ENCODE results near the gene TBC1D3B.

DNA sequence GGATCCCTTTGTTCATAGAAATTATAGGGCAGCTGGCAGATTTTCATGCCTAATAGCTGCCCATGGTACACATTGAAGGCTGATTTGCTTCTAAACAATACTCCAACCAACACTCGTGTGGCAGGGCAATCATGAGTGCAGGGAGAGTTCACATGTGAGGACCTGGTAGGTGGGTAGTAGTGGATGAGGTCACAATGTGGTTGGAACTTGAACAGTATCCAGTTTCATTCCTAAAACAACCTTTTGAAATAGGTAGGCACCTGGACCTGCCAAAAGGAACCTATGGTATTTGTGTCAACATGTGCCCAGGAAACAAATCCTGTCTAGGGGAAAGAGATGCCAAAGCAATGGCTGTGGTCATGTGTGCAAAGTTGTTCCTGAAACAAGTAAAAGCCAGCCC lies 40.0 kb downstream of the TBC1D3B start:
- TF ChIP-seq, protein P1, sequence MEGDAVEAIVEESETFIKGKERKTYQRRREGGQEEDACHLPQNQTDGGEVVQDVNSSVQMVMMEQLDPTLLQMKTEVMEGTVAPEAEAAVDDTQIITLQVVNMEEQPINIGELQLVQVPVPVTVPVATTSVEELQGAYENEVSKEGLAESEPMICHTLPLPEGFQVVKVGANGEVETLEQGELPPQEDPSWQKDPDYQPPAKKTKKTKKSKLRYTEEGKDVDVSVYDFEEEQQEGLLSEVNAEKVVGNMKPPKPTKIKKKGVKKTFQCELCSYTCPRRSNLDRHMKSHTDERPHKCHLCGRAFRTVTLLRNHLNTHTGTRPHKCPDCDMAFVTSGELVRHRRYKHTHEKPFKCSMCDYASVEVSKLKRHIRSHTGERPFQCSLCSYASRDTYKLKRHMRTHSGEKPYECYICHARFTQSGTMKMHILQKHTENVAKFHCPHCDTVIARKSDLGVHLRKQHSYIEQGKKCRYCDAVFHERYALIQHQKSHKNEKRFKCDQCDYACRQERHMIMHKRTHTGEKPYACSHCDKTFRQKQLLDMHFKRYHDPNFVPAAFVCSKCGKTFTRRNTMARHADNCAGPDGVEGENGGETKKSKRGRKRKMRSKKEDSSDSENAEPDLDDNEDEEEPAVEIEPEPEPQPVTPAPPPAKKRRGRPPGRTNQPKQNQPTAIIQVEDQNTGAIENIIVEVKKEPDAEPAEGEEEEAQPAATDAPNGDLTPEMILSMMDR (IDR thresholded peaks at IDR 0.05), result no peak
- TF ChIP-seq POLR2A (IDR thresholded peaks at IDR 0.05), result no peak

Measured in body of pancreas (tissue), 4 donors.